Endodermal cell (in vitro differentiated cells): ENCODE measurements around the gene NFRKB. TPM values are rescaled to one million over a fixed set of nuclear protein-coding genes. Genes with fewer than 3 reads are reported as not detected.

Experiments used
- DNase-seq: peaks from one replicate; pipeline ENCODE4 v3.0.0-alpha.2; 2017
- H3K27ac ChIP-seq: 2 replicates; pipeline ENCODE4 v1.5.1; 2013; ENCODE audit warnings: mild to moderate bottlenecking, low read depth, low read length, moderate library complexity
- H3K27me3 ChIP-seq: 2 replicates; pipeline ENCODE4 v1.6.1; 2013; ENCODE audit warnings: mild to moderate bottlenecking, low read length, moderate library complexity; ENCODE audit not compliant: insufficient read depth, control insufficient read depth, poor library complexity, severe bottlenecking
- H3K36me3 ChIP-seq: 2 replicates; pipeline ENCODE4 v1.7.0; 2013; ENCODE audit warnings: mild to moderate bottlenecking, low read length, moderate library complexity; ENCODE audit not compliant: control insufficient read depth, insufficient read depth
- H3K4me1 ChIP-seq: one replicate; pipeline ENCODE4 v1.7.0; 2013; ENCODE audit warnings: low read length; ENCODE audit not compliant: control insufficient read depth, insufficient read depth
- H3K4me3 ChIP-seq: 2 replicates; pipeline ENCODE4 v1.5.1; 2013; ENCODE audit warnings: mild to moderate bottlenecking, low read length, moderate library complexity
- H3K9ac ChIP-seq: 2 replicates; pipeline ENCODE4 v1.6.1; 2013; ENCODE audit warnings: mild to moderate bottlenecking, low read length, moderate library complexity; ENCODE audit not compliant: poor library complexity, severe bottlenecking; ENCODE audit errors: extremely low read depth
- H3K9me3 ChIP-seq: 2 replicates; pipeline ENCODE4 v1.6.1; 2013; ENCODE audit warnings: mild to moderate bottlenecking, low read length, moderate library complexity; ENCODE audit not compliant: control insufficient read depth
- H3K27ac Mint-ChIP-seq: 2 replicates; pipeline ENCODE4 v1.8.0; 2020; ENCODE audit warnings: mixed read lengths
- H3K27me3 Mint-ChIP-seq: 2 replicates; pipeline ENCODE4 v1.8.0; 2021; ENCODE audit warnings: mild to moderate bottlenecking, mixed read lengths; ENCODE audit not compliant: insufficient read depth
- H3K36me3 Mint-ChIP-seq: 2 replicates; pipeline ENCODE4 v1.8.0; 2020; ENCODE audit warnings: low read depth, mixed read lengths
- H3K4me1 Mint-ChIP-seq: 2 replicates; pipeline ENCODE4 v1.8.0; 2020; ENCODE audit warnings: mixed read lengths
- H3K4me3 Mint-ChIP-seq: 2 replicates; pipeline ENCODE4 v1.8.0; 2020; ENCODE audit warnings: mild to moderate bottlenecking, moderate library complexity, mixed read lengths
- H3K9me3 Mint-ChIP-seq: 2 replicates; pipeline ENCODE4 v1.8.0; 2020; ENCODE audit warnings: mild to moderate bottlenecking, mixed read lengths
- WGBS, 2 experiments: methylation state at CpG; one replicate each; pipeline versions ENCODE4 v1.1.5 to v1.1.7; 2013; ENCODE audit warnings: missing lambda C conversion rate in 2 of 2, mixed read lengths in 1 of 2; ENCODE audit not compliant: insufficient coverage in 1 of 2, insufficient read length in 1 of 2; 5-methylcytosine and 5-hydroxymethylcytosine counted together
- total RNA-seq, 2 donors: library from RNA; stranded (reverse); fragmentation: NEBNext Ultra II Directional in 1 of 2; extraction: Animal tissue kit (Norgen Biotek cat#: 25700) in 1 of 2; gene quantifications; 2 replicates in 1 of 2; 3 replicates in 1 of 2; pipeline ENCODE4 v1.2.1, GENCODE V29; 2021
- TF ChIP-seq, protein P1 (sequence below): fragments of 200-600 bp; sonication (generic); conservative IDR thresholded peaks from 2 replicates; pipeline ENCODE4 v1.5.0; 2021; ENCODE audit warnings: antibody characterized with exemption, mild to moderate bottlenecking

Gene NFRKB
- total RNA-seq, 2 donors from 2014 or later: 46.1 to 46.5 TPM

DNA sequence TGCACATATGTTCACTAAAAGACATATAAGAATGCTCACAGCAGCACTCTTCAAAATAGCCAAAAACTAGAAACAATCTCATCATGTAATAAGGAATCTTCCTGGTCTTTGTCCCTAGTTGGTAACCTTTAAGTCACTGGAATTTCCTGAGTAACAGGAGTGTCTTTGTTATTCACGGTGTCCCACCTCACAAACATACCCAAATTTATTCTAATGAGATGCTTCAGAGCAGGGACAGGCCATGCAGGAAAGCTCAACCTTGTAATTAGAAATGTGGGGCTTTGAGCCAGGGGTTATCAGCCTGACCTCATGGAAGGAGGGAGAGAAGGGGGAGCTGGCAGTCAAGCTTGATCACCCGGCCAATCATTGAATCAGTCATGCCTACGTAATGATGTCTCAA is 40.3 kb upstream of the NFRKB start:
- H3K27ac Mint-ChIP-seq: peak overlapping the region; percentile 87
- H3K9ac ChIP-seq: no peak overlapping the region
- no peaks in the 10 kb centered on the region for H3K9me3 Mint-ChIP-seq
- peak; percentile 61 for DNase-seq
- H3K36me3 Mint-ChIP-seq: peaks cover 30% of the 10 kb centered on the region
- H3K4me1 Mint-ChIP-seq: peaks cover 24% of the 10 kb centered on the region
- no peak overlapping the region for H3K4me3 ChIP-seq
- WGBS, 2 experiments: 91% methylated on average over 3 of the region's 3 CpGs; no CpG with 5 or more reads in 1 of the 2 experiments
- H3K27me3 ChIP-seq: no peaks in the 10 kb centered on the region
- H3K27ac ChIP-seq: no peak overlapping the region
- no peaks in the 10 kb centered on the region for H3K9me3 ChIP-seq
- TF ChIP-seq, protein P1, sequence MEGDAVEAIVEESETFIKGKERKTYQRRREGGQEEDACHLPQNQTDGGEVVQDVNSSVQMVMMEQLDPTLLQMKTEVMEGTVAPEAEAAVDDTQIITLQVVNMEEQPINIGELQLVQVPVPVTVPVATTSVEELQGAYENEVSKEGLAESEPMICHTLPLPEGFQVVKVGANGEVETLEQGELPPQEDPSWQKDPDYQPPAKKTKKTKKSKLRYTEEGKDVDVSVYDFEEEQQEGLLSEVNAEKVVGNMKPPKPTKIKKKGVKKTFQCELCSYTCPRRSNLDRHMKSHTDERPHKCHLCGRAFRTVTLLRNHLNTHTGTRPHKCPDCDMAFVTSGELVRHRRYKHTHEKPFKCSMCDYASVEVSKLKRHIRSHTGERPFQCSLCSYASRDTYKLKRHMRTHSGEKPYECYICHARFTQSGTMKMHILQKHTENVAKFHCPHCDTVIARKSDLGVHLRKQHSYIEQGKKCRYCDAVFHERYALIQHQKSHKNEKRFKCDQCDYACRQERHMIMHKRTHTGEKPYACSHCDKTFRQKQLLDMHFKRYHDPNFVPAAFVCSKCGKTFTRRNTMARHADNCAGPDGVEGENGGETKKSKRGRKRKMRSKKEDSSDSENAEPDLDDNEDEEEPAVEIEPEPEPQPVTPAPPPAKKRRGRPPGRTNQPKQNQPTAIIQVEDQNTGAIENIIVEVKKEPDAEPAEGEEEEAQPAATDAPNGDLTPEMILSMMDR: no peak
- H3K36me3 ChIP-seq: peaks cover 12% of the 10 kb centered on the region
- no peaks in the 10 kb centered on the region for H3K27me3 Mint-ChIP-seq
- no peaks in the 10 kb centered on the region for H3K4me1 ChIP-seq
- H3K4me3 Mint-ChIP-seq: no peak overlapping the region

DNA sequence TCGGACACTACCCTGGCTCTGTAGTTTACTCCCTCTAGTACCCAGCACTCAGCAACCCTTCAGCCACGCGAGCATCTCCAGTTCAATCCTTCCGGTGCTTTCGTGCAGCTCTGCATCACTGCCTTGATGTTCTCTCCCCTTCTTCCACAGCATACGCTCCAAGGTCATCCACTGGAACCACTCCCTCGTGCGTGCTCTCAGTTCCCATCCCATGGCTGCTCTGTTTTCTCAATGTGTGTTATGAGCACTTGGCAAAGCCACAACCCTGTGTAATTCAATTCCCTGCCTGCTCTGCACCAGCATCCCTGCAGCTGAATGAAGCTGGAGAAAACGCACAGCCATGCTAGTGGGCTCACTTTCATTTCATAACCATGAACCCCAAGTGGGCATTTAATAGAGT is 38.5 kb upstream of the NFRKB start:
- H3K36me3 ChIP-seq: peaks cover 20% of the 10 kb centered on the region
- peaks cover 17% of the 10 kb centered on the region for H3K4me1 Mint-ChIP-seq
- H3K4me1 ChIP-seq: no peaks in the 10 kb centered on the region
- TF ChIP-seq, protein P1: no peak
- H3K9me3 Mint-ChIP-seq: no peaks in the 10 kb centered on the region
- H3K27me3 ChIP-seq: no peaks in the 10 kb centered on the region
- no peak overlapping the region for H3K9ac ChIP-seq
- no peak overlapping the region for H3K4me3 Mint-ChIP-seq
- no peaks in the 10 kb centered on the region for H3K27me3 Mint-ChIP-seq
- H3K9me3 ChIP-seq: no peaks in the 10 kb centered on the region
- H3K36me3 Mint-ChIP-seq: peaks cover 41% of the 10 kb centered on the region
- no peak overlapping the region for H3K27ac ChIP-seq
- no peak overlapping the region for H3K27ac Mint-ChIP-seq
- H3K4me3 ChIP-seq: no peak overlapping the region
- 93 to 96% methylated on average over 6 to 9 of the region's 9 CpGs for WGBS, 2 experiments
- no peak for DNase-seq

DNA sequence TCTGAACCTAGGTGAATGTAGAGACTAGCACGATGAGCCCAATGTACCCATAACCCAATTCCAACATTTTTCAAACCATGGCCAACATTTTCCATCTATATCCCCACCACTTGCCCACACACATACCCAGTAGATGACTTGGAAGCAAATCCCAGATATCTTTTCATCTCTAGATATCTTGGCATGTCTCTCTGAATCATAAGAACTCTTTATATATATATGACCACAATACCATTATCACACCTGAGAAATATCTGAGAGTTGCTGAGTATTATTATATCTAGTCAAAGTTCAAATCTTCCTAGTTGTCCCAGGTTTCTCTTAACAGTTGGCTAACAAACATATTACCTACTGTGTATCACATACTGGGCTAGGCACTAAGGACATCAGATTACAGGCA is 37.9 kb upstream of the NFRKB start:
- no peaks in the 10 kb centered on the region for H3K27me3 ChIP-seq
- no peak overlapping the region for H3K27ac Mint-ChIP-seq
- H3K4me1 ChIP-seq: no peaks in the 10 kb centered on the region
- H3K27ac ChIP-seq: no peak overlapping the region
- H3K9ac ChIP-seq: no peak overlapping the region
- peaks cover 47% of the 10 kb centered on the region for H3K36me3 Mint-ChIP-seq
- WGBS, 2 experiments: 95 to 100% methylated on average over 1 of the region's 1 CpG
- H3K4me3 Mint-ChIP-seq: no peak overlapping the region
- TF ChIP-seq, protein P1: no peak
- no peak overlapping the region for H3K4me3 ChIP-seq
- H3K4me1 Mint-ChIP-seq: peaks cover 11% of the 10 kb centered on the region
- H3K27me3 Mint-ChIP-seq: no peaks in the 10 kb centered on the region
- no peaks in the 10 kb centered on the region for H3K9me3 Mint-ChIP-seq
- peaks cover 20% of the 10 kb centered on the region for H3K36me3 ChIP-seq
- no peak for DNase-seq
- no peaks in the 10 kb centered on the region for H3K9me3 ChIP-seq
